Bladder microvascular endothelial cell (primary cell): ENCODE results near the gene RASD2. TPM values are rescaled to one million over a fixed set of nuclear protein-coding genes. Genes with fewer than 3 reads are reported as not detected.

Experiments
- total RNA-seq: library from RNA; depleted of rRNA; stranded (reverse); fragments of >200 nt; gene quantifications from 2 replicates; pipeline ENCODE4 v1.2.3, GENCODE V29; 2014

The RASD2 gene
- not detected in 2 replicates for total RNA-seq

GRCh38 chr22:35540595-35541253, at the start of gene RASD2:
RASD2 (plus strand) TSS chr22:35540831; CDS start chr22:35546810, 5,979 bp downstream.

Other genes with a start within 250 kb of the RASD2 start
- 16.0 and 29.6 TPM in 2 replicates for gene TOM1, start 240.9 kb upstream of the RASD2 start, total RNA-seq
- gene HMOX1, start 159.7 kb upstream of the RASD2 start, total RNA-seq: 61.9 and 85.6 TPM in 2 replicates
- gene MCM5, start 140.7 kb upstream of the RASD2 start, total RNA-seq: 75.6 and 78.4 TPM in 2 replicates
- gene MB, start 76.5 kb downstream of the RASD2 start, total RNA-seq: not detected in 2 replicates
- 6.5 and 11.3 TPM in 2 replicates for gene APOL6, start 107.6 kb downstream of the RASD2 start, total RNA-seq
- not detected in 2 replicates for gene APOL5, start 177.0 kb downstream of the RASD2 start, total RNA-seq